ENCODE results near the gene ARRB1.
"Not testable (repeated sequence)": the region's sequence is repeated elsewhere in the genome, so short reads cannot be mapped to it uniquely, and the experiment has no call there.

The ARRB1 gene

DNA sequence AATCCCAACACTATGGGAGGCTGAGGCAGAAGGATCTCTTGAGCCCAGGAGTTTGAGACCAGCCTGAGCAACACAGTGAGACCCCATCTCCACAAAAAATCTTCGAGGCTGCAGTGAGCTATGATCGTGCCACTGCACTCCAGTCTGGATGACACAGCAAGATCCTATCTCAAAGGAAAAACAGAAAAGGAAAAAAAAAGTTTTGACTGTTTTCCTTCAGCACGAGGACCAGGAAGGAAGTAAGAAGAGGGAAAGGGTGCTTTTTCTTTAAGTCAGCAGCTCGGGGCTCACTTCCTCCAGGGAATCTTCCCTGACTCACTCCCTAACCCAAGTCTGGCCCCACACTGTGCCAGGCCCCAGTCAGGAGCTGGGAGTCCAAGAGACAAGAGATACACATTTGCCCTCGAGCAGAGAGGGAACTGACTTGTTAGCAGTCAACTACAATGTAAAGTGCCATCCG, 14.2 kb downstream of the ARRB1 start:
- peaks cover 96% of the 10 kb centered on the region for H3K4me1 ChIP-seq (ENCODE audit: control insufficient read depth, insufficient read depth, low read length)
- no peaks in the 10 kb centered on the region for H3K36me3 ChIP-seq (ENCODE audit: control insufficient read depth, insufficient read depth, low read length)
- no peaks in the 10 kb centered on the region for H3K9me3 ChIP-seq (ENCODE audit: control insufficient read depth, low read length)
- H3K4me3 ChIP-seq (ENCODE audit: low read length) = no peak overlapping the region
- H3K9ac ChIP-seq (ENCODE audit: low read length) = no peak overlapping the region
- no peaks in the 10 kb centered on the region for H3K27me3 ChIP-seq (ENCODE audit: control insufficient read depth, insufficient read depth, low read length)

DNA sequence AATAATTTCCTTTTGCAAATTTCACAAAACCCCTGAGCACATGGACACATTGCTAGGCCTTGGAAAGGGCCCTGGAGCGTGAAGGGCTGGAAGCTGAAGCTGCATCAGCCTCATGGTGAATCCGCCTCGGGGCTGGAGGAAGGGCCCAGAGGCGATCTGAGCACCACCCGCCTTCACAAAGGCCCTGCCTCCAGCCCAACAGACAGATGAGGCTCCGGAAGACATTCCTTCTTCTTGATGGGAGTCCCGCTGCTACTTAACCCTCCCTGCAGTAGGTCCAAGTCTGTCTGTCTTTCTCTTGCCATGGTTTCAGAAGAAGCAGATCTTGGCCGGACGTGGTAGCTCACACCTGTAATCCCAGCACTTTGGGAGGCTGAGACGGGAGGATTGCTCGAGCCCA, 16.5 kb downstream of the ARRB1 start:
- no peak overlapping the region for H3K4me3 ChIP-seq (ENCODE audit: low read length)
- H3K36me3 ChIP-seq (ENCODE audit: control insufficient read depth, insufficient read depth, low read length) = no peaks in the 10 kb centered on the region
- no peaks in the 10 kb centered on the region for H3K27me3 ChIP-seq (ENCODE audit: control insufficient read depth, insufficient read depth, low read length)
- peaks cover 93% of the 10 kb centered on the region for H3K4me1 ChIP-seq (ENCODE audit: control insufficient read depth, insufficient read depth, low read length)
- no peak overlapping the region for H3K9ac ChIP-seq (ENCODE audit: low read length)
- no peaks in the 10 kb centered on the region for H3K9me3 ChIP-seq (ENCODE audit: control insufficient read depth, low read length)

GRCh38 chr11:75334402-75334891, 17.0 kb downstream of the ARRB1 start:
- Histone ChIP-seq H3K4me3 (ENCODE audit: low read length) (no peak overlapping the region), H3K27me3 (ENCODE audit: control insufficient read depth, insufficient read depth, low read length) (no peaks in the 10 kb centered on the region), H3K4me1 (ENCODE audit: control insufficient read depth, insufficient read depth, low read length) (peaks cover 93% of the 10 kb centered on the region), H3K36me3 (ENCODE audit: control insufficient read depth, insufficient read depth, low read length) (no peaks in the 10 kb centered on the region), H3K9ac (ENCODE audit: low read length) (no peak overlapping the region), H3K9me3 (ENCODE audit: control insufficient read depth, low read length) (no peaks in the 10 kb centered on the region)

DNA sequence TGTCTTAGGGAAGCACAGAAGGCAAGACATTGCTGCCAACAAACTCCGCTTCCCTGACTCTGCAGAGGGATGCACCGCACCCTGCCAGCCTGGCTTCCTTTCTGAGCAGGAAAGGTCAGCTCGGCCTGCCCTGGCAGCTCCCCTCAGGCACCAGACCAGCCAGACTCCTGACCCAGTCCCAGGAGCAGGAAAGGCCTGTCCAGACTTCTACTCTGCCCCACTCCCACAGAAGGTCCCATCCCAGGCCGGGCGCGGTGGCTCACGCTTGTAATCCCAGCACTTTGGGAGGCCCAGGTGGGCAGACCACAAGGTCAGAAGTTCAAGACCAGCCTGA, 17.7 kb downstream of the ARRB1 start:
- no peaks in the 10 kb centered on the region for H3K27me3 ChIP-seq (ENCODE audit: control insufficient read depth, insufficient read depth, low read length)
- no peaks in the 10 kb centered on the region for H3K9me3 ChIP-seq (ENCODE audit: control insufficient read depth, low read length)
- H3K9ac ChIP-seq (ENCODE audit: low read length) = no peak overlapping the region
- no peak overlapping the region for H3K4me3 ChIP-seq (ENCODE audit: low read length)
- peaks cover 93% of the 10 kb centered on the region for H3K4me1 ChIP-seq (ENCODE audit: control insufficient read depth, insufficient read depth, low read length)
- H3K36me3 ChIP-seq (ENCODE audit: control insufficient read depth, insufficient read depth, low read length) = no peaks in the 10 kb centered on the region

DNA sequence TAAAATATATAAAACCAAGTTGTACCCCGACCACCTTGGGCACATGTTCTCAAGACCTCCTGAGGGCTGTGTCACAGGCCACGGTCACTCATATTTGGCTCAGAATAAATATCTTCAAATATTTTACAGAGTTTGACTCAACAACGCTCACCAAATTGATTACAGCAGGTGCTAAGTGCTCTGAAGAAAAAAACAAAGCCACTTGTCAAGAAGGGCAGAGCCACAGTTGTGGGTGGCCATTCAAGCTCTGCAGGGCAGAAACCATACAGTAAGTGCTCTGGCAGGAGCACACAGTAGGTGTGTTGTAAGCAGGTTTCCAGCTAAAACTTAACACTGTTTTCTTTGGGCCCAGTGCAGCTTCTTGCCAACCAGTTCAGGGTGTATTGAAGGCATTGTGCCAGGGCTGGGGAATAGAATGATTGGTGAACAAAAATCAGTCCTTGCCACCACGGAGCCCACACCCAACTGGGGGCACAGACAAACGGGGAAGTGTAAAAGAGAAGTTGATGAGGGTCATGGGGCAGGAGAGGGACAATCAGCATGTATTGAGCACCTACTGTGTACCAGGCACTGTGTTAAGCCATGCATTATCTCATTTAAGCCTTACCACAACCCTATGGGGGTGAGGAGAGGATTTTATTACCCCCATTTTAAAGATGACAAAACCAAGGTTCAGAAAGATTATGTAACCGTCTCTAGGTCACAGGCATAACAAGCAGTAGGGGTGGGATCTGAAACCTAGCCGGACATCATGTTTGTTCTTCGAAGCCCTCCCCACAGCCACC, 18.2 kb downstream of the ARRB1 start:
- no peak overlapping the region for H3K4me3 ChIP-seq (ENCODE audit: low read length)
- H3K27me3 ChIP-seq (ENCODE audit: control insufficient read depth, insufficient read depth, low read length) = no peaks in the 10 kb centered on the region
- peaks cover 93% of the 10 kb centered on the region for H3K4me1 ChIP-seq (ENCODE audit: control insufficient read depth, insufficient read depth, low read length)
- H3K9ac ChIP-seq (ENCODE audit: low read length) = no peak overlapping the region
- H3K9me3 ChIP-seq (ENCODE audit: control insufficient read depth, low read length) = no peaks in the 10 kb centered on the region
- no peaks in the 10 kb centered on the region for H3K36me3 ChIP-seq (ENCODE audit: control insufficient read depth, insufficient read depth, low read length)

- H3K36me3 ChIP-seq (ENCODE audit: control insufficient read depth, insufficient read depth, low read length); H3K4me3 ChIP-seq (ENCODE audit: low read length); H3K27me3 ChIP-seq (ENCODE audit: control insufficient read depth, insufficient read depth, low read length); H3K9ac ChIP-seq (ENCODE audit: low read length); H3K9me3 ChIP-seq (ENCODE audit: control insufficient read depth, low read length): not testable (repeated sequence)
- H3K4me1 ChIP-seq (ENCODE audit: control insufficient read depth, insufficient read depth, low read length) = peaks cover 88% of the 10 kb centered on the region
Measured at GRCh38 chr11:75331761-75332160, 19.7 kb downstream of the ARRB1 start.

- not testable (repeated sequence) for H3K36me3 ChIP-seq (ENCODE audit: control insufficient read depth, insufficient read depth, low read length); H3K27me3 ChIP-seq (ENCODE audit: control insufficient read depth, insufficient read depth, low read length); H3K4me3 ChIP-seq (ENCODE audit: low read length); H3K9ac ChIP-seq (ENCODE audit: low read length); H3K9me3 ChIP-seq (ENCODE audit: control insufficient read depth, low read length)
- H3K4me1 ChIP-seq (ENCODE audit: control insufficient read depth, insufficient read depth, low read length) = peaks cover 88% of the 10 kb centered on the region
Measured at GRCh38 chr11:75331304-75331703, 20.2 kb downstream of the ARRB1 start.

DNA sequence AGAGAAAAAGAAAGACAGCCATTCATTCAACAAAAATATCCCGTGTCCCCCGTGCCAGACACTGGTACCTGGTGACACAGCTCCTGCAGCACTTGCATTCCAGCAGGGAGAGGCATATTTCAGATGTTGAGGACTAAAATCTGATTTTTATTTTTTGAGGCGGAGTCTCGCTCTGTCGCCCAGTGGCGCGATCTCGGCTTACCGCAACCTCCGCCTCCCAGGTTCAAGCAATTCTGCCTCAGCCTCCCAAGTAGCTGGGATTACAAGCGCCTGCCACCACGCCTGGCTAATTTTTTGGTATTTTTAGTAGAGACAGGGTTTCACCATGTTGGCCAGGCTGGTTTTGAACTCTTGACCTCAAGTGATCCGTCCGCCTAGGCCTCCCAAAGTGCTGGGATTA, 20.6 kb downstream of the ARRB1 start:
- H3K9ac ChIP-seq (ENCODE audit: low read length); H3K9me3 ChIP-seq (ENCODE audit: control insufficient read depth, low read length); H3K36me3 ChIP-seq (ENCODE audit: control insufficient read depth, insufficient read depth, low read length); H3K4me3 ChIP-seq (ENCODE audit: low read length); H3K27me3 ChIP-seq (ENCODE audit: control insufficient read depth, insufficient read depth, low read length): not testable (repeated sequence)
- peaks cover 88% of the 10 kb centered on the region for H3K4me1 ChIP-seq (ENCODE audit: control insufficient read depth, insufficient read depth, low read length)

- no peak overlapping the region for H3K4me3 ChIP-seq (ENCODE audit: low read length)
- no peak overlapping the region for H3K9ac ChIP-seq (ENCODE audit: low read length)
- no peaks in the 10 kb centered on the region for H3K9me3 ChIP-seq (ENCODE audit: control insufficient read depth, low read length)
- no peaks in the 10 kb centered on the region for H3K27me3 ChIP-seq (ENCODE audit: control insufficient read depth, insufficient read depth, low read length)
- H3K36me3 ChIP-seq (ENCODE audit: control insufficient read depth, insufficient read depth, low read length) = no peaks in the 10 kb centered on the region
- peaks cover 87% of the 10 kb centered on the region for H3K4me1 ChIP-seq (ENCODE audit: control insufficient read depth, insufficient read depth, low read length)
Measured at GRCh38 chr11:75330291-75330690, 21.2 kb downstream of the ARRB1 start.

DNA sequence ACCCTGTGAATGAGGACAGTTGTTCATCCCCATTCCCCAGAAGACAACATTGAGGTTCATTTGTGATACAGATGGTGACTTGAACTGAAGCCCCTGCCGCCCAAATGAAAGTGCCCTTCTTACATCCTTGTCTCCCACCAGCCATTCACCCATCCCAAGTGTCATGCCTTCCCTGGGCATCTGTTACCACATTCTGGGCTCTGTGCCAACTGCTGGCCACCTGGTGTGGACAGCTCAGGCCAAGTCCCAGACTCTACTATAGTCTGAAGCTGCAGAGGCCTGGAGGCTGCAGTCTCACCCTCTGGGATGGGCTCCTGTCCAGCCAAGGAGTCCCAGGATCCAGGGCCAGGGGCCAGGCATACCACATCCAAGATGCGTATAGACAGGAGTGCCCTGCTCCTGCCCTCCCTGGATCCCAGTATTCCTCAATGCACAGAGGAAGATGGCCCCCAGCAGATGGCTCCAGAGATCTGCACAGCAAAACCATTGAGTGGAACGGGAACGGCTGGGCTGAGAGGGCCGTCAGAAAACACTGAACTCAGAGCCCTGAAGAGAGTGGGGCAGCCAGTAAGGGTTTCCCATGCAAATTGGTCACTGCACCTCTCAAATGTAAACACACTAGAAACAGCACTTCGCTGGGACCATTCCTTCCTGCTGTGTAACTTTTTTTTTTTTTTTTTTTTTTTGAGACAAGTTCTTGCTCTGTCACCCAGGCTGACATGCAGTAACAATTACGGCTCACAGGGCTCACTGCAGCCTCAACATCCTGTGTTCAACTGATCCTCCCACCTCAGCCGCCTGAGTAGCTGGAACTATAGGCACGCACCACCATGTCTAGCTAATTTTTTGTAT, 22.8 kb downstream of the ARRB1 start:
- peaks cover 87% of the 10 kb centered on the region for H3K4me1 ChIP-seq (ENCODE audit: control insufficient read depth, insufficient read depth, low read length)

DNA sequence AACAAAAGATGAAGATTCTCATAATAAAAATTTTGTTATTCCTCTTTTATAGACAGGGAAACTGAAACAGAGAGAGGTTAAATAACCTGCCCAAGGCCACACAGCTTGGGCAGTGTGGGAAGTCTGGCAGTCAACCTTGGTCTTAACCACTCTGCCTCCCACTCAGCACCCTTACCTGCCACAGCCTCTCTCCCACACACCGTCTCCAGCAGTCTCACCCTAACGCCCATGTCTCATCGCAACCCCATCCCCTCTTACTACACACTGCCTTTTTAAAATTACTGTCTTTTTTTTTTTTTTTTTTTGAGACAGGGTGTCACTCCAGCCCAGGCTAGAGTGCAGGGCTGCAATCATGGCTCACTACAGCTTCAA, 25.0 kb downstream of the ARRB1 start:
- Histone ChIP-seq H3K4me3 (ENCODE audit: low read length) (no peak overlapping the region), H3K36me3 (ENCODE audit: control insufficient read depth, insufficient read depth, low read length) (no peaks in the 10 kb centered on the region), H3K27me3 (ENCODE audit: control insufficient read depth, insufficient read depth, low read length) (no peaks in the 10 kb centered on the region), H3K4me1 (ENCODE audit: control insufficient read depth, insufficient read depth, low read length) (peaks cover 91% of the 10 kb centered on the region), H3K9me3 (ENCODE audit: control insufficient read depth, low read length) (no peaks in the 10 kb centered on the region), H3K9ac (ENCODE audit: low read length) (no peak overlapping the region)

More for the DNA sequence above, 22.8 kb downstream of the ARRB1 start:
- H3K9ac ChIP-seq (ENCODE audit: low read length) = peak overlapping the region; percentile 35
- H3K36me3 ChIP-seq (ENCODE audit: control insufficient read depth, insufficient read depth, low read length) = no peaks in the 10 kb centered on the region
- H3K4me3 ChIP-seq (ENCODE audit: low read length) = no peak overlapping the region
- no peaks in the 10 kb centered on the region for H3K27me3 ChIP-seq (ENCODE audit: control insufficient read depth, insufficient read depth, low read length)
- no peaks in the 10 kb centered on the region for H3K9me3 ChIP-seq (ENCODE audit: control insufficient read depth, low read length)

- Histone ChIP-seq H3K4me1 (ENCODE audit: control insufficient read depth, insufficient read depth, low read length) (peaks cover 91% of the 10 kb centered on the region), H3K36me3 (ENCODE audit: control insufficient read depth, insufficient read depth, low read length) (no peaks in the 10 kb centered on the region), H3K9me3 (ENCODE audit: control insufficient read depth, low read length) (no peaks in the 10 kb centered on the region), H3K4me3 (ENCODE audit: low read length) (no peak overlapping the region), H3K9ac (ENCODE audit: low read length) (peak overlapping the region; percentile 23), H3K27me3 (ENCODE audit: control insufficient read depth, insufficient read depth, low read length) (no peaks in the 10 kb centered on the region)
Measured at GRCh38 chr11:75325713-75326438, 25.6 kb downstream of the ARRB1 start.
